ENCODE data around the gene TEX9. TPM values are rescaled to one million over a fixed set of nuclear protein-coding genes. Genes with fewer than 3 reads are reported as not detected.

The TEX9 gene
- total and polyA plus RNA-seq, 2 donors (not counting 1 experiment from before 2014, with no cell fraction given): 2.2 to 4.5 TPM

GRCh38 chr15:56425276-56425675, 60.0 kb downstream of the TEX9 start:
- Histone ChIP-seq H3K4me2 (ENCODE audit: extremely low read depth, insufficient read depth, low read length) (no peak overlapping the region), H3K9ac (ENCODE audit: insufficient read depth, low read length) (no peak overlapping the region), H3K27me3 (ENCODE audit: control insufficient read depth, insufficient read depth, low read length) (no peaks in the 10 kb centered on the region), H3K9me3 (ENCODE audit: control insufficient read depth, insufficient read depth, low read depth, low read length) (no peaks in the 10 kb centered on the region), H3K27ac (ENCODE audit: insufficient read depth, low read length) (no peak overlapping the region), H3K4me1 (ENCODE audit: control insufficient read depth, extremely low read depth, insufficient read depth, low read length) (no peaks in the 10 kb centered on the region), H3K79me2 (ENCODE audit: control insufficient read depth, insufficient read depth, low read length) (no peaks in the 10 kb centered on the region), H3K36me3 (ENCODE audit: control insufficient read depth, insufficient read depth, low read length) (no peaks in the 10 kb centered on the region), H2AFZ (ENCODE audit: low read length) (no peak overlapping the region), H4K20me1 (ENCODE audit: control insufficient read depth, extremely low read depth, insufficient read depth, low read length) (no peaks in the 10 kb centered on the region), H3K4me3 (replicated peaks in 1 of 4; ENCODE audit: control extremely low read depth in 1 of 4, insufficient read depth in 1 of 4, low read depth in 3 of 4, low read length in 4 of 4) (no peak overlapping the region)
- TF ChIP-seq CTCF (conservative IDR thresholded peaks at IDR 0.05 in 1 of 2, IDR thresholded peaks at IDR 0.05 in 1 of 2; ENCODE audit: low read depth in 1 of 2, low read length in 2 of 2) (no peak), EZH2 (IDR thresholded peaks at IDR 0.05; ENCODE audit: low read length, missing control alignments) (no peak)
- DNase-seq (ENCODE audit: low read depth in 2 of 2): no peak

- H3K4me1 ChIP-seq (ENCODE audit: control insufficient read depth, extremely low read depth, insufficient read depth, low read length): no peaks in the 10 kb centered on the region
- no peak overlapping the region for H3K9ac ChIP-seq (ENCODE audit: insufficient read depth, low read length)
- no peaks in the 10 kb centered on the region for H3K9me3 ChIP-seq (ENCODE audit: control insufficient read depth, insufficient read depth, low read depth, low read length)
- H3K27ac ChIP-seq (ENCODE audit: insufficient read depth, low read length): no peak overlapping the region
- TF ChIP-seq CTCF (conservative IDR thresholded peaks at IDR 0.05 in 1 of 2, IDR thresholded peaks at IDR 0.05 in 1 of 2; ENCODE audit: low read depth in 1 of 2, low read length in 2 of 2) (no peak), EZH2 (IDR thresholded peaks at IDR 0.05; ENCODE audit: low read length, missing control alignments) (no peak)
- no peaks in the 10 kb centered on the region for H3K79me2 ChIP-seq (ENCODE audit: control insufficient read depth, insufficient read depth, low read length)
- H3K36me3 ChIP-seq (ENCODE audit: control insufficient read depth, insufficient read depth, low read length): no peaks in the 10 kb centered on the region
- H4K20me1 ChIP-seq (ENCODE audit: control insufficient read depth, extremely low read depth, insufficient read depth, low read length): no peaks in the 10 kb centered on the region
- no peak overlapping the region for H3K4me3 ChIP-seq (replicated peaks in 1 of 4; ENCODE audit: control extremely low read depth in 1 of 4, insufficient read depth in 1 of 4, low read depth in 3 of 4, low read length in 4 of 4)
- no peak overlapping the region for H3K4me2 ChIP-seq (ENCODE audit: extremely low read depth, insufficient read depth, low read length)
- H2AFZ ChIP-seq (ENCODE audit: low read length): no peak overlapping the region
- DNase-seq (ENCODE audit: low read depth in 2 of 2): no peak
- H3K27me3 ChIP-seq (ENCODE audit: control insufficient read depth, insufficient read depth, low read length): no peaks in the 10 kb centered on the region
These were observed 60.8 kb downstream of the TEX9 start for GRCh38 chr15:56425976-56426375.

- Histone ChIP-seq H3K9ac (ENCODE audit: insufficient read depth, low read length) (no peak overlapping the region), H3K36me3 (ENCODE audit: control insufficient read depth, insufficient read depth, low read length) (no peaks in the 10 kb centered on the region), H3K9me3 (ENCODE audit: control insufficient read depth, insufficient read depth, low read depth, low read length) (no peaks in the 10 kb centered on the region), H2AFZ (ENCODE audit: low read length) (no peak overlapping the region), H3K79me2 (ENCODE audit: control insufficient read depth, insufficient read depth, low read length) (no peaks in the 10 kb centered on the region), H4K20me1 (ENCODE audit: control insufficient read depth, extremely low read depth, insufficient read depth, low read length) (no peaks in the 10 kb centered on the region), H3K27ac (ENCODE audit: insufficient read depth, low read length) (no peak overlapping the region), H3K4me3 (replicated peaks in 1 of 4; ENCODE audit: control extremely low read depth in 1 of 4, insufficient read depth in 1 of 4, low read depth in 3 of 4, low read length in 4 of 4) (no peak overlapping the region), H3K4me2 (ENCODE audit: extremely low read depth, insufficient read depth, low read length) (no peak overlapping the region), H3K27me3 (ENCODE audit: control insufficient read depth, insufficient read depth, low read length) (no peaks in the 10 kb centered on the region), H3K4me1 (ENCODE audit: control insufficient read depth, extremely low read depth, insufficient read depth, low read length) (no peaks in the 10 kb centered on the region)
- TF ChIP-seq CTCF (conservative IDR thresholded peaks at IDR 0.05 in 1 of 2, IDR thresholded peaks at IDR 0.05 in 1 of 2; ENCODE audit: low read depth in 1 of 2, low read length in 2 of 2) (peak in 1 of 2 donors; percentile 43), EZH2 (IDR thresholded peaks at IDR 0.05; ENCODE audit: low read length, missing control alignments) (no peak)
- DNase-seq (ENCODE audit: low read depth in 2 of 2): peak; percentile 24 to 58
These were observed 63.7 kb downstream of the TEX9 start for GRCh38 chr15:56428821-56429458.
